GM10248 (cell line): ENCODE results near the gene ZBTB38.

ENCODE experiments used
- CTCF ChIA-PET: fragments of 300-600 bp; sonication (Branson Sonifier 250); formaldehyde crosslinking; extraction: SDS; loops from one replicate; lab custom pipeline; 2021; ENCODE audit warnings: antibody characterized with exemption; lab: Yijun Ruan, JAX
- POLR2A ChIA-PET: fragments of 350-650 bp; sonication (Branson Sonifier 250); formaldehyde crosslinking; extraction: SDS; loops from one replicate; lab custom pipeline; 2020; ENCODE audit warnings: antibody characterized with exemption; lab: Yijun Ruan, JAX
- DNase-seq: peaks from one replicate; pipeline ENCODE4 v3.0.0; 2012; ENCODE audit errors: extremely low spot score
- TF ChIP-seq, protein P1 (sequence below): IDR thresholded peaks from 2 replicates; pipeline ENCODE4 v1.5.1; 2012; ENCODE audit warnings: mild to moderate bottlenecking, low read depth; ENCODE audit errors: extremely low read depth, missing control alignments, control extremely low read depth

Gene ZBTB38

GRCh38 chr3:141410846-141411245 is 42.5 kb downstream of the ZBTB38 start:
- POLR2A ChIA-PET: interaction anchor here (1.0 kb wide), 1 partner anchor 9 kb away, joined by 4 read pairs; no protein-coding TSS in a partner anchor
- TF ChIP-seq, protein P1, sequence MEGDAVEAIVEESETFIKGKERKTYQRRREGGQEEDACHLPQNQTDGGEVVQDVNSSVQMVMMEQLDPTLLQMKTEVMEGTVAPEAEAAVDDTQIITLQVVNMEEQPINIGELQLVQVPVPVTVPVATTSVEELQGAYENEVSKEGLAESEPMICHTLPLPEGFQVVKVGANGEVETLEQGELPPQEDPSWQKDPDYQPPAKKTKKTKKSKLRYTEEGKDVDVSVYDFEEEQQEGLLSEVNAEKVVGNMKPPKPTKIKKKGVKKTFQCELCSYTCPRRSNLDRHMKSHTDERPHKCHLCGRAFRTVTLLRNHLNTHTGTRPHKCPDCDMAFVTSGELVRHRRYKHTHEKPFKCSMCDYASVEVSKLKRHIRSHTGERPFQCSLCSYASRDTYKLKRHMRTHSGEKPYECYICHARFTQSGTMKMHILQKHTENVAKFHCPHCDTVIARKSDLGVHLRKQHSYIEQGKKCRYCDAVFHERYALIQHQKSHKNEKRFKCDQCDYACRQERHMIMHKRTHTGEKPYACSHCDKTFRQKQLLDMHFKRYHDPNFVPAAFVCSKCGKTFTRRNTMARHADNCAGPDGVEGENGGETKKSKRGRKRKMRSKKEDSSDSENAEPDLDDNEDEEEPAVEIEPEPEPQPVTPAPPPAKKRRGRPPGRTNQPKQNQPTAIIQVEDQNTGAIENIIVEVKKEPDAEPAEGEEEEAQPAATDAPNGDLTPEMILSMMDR: no peak
- CTCF ChIA-PET: interaction anchor here (0.9 to 3.1 kb wide), 14 partner anchors 12 to 108 kb away, joined by 3 to 19 read pairs (median 4); no protein-coding TSS in a partner anchor
- DNase-seq: no peak

DNA sequence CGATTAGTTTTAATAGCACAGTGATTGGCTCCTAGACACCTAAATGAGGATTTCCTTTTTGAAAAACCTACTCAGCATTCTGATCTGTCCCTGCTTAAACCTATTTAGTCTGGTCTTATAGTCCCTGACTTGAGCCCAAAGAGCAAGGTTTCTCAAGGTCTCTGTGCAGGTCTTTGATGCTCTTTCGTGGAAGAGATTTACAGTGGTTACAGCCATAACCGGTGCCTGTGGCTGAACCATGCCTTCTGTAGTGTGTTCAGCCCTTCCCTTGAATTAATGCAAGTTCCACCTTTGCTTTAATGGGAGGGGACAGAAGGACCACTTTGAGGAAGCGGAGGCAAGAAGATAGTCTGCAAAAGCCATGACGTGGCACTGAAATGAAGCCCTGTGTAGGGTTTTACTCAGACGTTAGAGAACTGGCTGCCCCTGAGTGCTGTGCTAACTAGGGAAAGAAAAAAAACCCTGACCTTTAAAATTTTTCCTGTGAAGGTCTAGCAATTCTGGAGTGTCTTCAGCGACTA is 43.0 kb downstream of the ZBTB38 start:
- TF ChIP-seq, protein P1: no peak
- POLR2A ChIA-PET: no interaction called here
- CTCF ChIA-PET: interaction anchor here (1.0 to 3.1 kb wide), 18 partner anchors 9 to 109 kb away, joined by 3 to 19 read pairs (median 4); no protein-coding TSS in a partner anchor
- peak; percentile 41 for DNase-seq

DNA sequence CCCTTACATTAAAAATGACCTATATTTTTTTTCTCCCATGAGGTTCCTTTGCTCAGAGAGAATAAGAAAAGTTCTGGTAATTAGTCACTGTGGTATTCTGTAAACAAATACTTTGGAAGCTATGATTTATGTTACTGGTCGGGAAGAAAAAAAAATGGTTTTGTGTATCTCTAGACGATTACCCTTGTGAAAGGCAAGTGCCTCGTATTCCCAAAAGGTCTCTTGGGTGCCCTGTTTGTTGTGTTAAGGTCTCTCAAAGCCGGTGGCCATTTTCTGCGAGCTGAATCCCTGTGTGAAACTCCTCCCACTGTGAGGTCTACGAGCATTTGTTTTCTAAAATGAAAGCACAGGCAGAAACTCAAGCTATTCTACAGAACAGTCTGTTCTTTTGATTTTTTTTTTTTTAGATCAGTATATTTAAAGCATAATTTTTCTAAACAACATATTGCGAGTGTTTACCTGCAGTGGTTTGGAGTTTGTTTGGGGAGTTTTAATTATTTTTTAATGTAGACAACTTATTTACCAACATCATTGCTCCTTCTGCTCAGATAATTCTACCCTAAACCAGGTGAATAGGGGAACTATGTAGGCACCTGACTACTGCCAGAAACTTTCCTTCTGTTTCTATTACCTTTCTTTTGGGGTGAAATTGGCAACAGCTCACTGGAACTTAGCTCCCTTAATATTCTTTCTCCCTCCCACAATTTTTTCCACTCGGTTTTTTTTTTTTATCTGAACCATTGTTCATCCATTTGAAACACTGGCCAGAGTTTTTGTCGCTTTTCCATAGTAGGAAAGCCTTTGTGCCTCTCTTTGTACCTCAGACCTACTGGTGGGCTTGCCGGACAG is 44.0 kb downstream of the ZBTB38 start:
- ChIA-PET POLR2A (no interaction called here), CTCF (interaction anchor here (0.7 to 3.1 kb wide), 16 partner anchors 8 to 100 kb away, joined by 3 to 19 read pairs (median 4); no protein-coding TSS in a partner anchor)
- TF ChIP-seq, protein P1: no peak
- DNase-seq: peak; percentile 39

DNA sequence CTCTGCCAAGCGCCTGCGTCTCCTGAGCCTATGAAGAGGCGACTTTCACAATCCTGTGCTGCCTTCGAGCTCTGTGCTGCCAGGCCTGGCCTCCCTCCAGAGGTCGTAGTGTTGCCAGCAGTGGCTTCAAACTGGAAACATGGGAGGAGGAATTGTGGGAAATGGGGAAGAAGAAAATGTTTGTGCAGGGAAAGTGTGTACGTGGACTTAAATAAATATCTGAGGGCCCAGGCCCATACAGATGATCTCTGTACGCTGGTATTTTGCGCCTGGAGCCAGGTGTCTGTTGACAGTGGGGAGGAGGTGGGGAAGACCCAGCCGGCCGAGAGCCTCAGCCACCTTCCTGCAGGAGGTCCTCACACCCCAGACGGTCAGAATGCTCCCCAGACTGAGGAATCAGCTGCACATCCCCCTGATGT is 44.6 kb downstream of the ZBTB38 start:
- DNase-seq: no peak
- TF ChIP-seq, protein P1: no peak
- ChIA-PET POLR2A (no interaction called here), CTCF (interaction anchor here (0.7 to 3.1 kb wide), 15 partner anchors 12 to 101 kb away, joined by 3 to 19 read pairs (median 4); no protein-coding TSS in a partner anchor)

DNA sequence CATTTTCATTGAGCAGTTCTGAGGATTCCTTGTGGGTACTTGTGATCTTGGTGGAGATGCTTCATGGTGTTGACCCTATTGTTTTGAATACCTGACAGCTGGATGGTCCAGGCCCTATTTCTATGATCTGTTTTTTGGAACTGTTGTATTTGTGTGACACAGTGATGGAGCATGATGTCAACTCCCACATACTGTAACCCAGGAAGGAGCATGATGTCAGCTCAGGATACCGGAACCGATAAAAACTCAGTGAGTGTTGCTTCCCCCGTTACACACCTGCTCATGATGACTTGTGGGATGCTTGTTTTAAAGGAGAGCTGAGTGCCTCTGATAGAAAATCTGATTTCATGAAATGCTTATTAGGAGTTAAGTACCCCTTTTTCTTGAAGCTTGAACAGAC is 45.1 kb downstream of the ZBTB38 start:
- ChIA-PET CTCF (interaction anchor here (1.0 to 3.1 kb wide), 9 partner anchors 13 to 78 kb away, joined by 3 to 19 read pairs (median 4); no protein-coding TSS in a partner anchor), POLR2A (no interaction called here)
- no peak for DNase-seq
- TF ChIP-seq, protein P1: no peak

DNA sequence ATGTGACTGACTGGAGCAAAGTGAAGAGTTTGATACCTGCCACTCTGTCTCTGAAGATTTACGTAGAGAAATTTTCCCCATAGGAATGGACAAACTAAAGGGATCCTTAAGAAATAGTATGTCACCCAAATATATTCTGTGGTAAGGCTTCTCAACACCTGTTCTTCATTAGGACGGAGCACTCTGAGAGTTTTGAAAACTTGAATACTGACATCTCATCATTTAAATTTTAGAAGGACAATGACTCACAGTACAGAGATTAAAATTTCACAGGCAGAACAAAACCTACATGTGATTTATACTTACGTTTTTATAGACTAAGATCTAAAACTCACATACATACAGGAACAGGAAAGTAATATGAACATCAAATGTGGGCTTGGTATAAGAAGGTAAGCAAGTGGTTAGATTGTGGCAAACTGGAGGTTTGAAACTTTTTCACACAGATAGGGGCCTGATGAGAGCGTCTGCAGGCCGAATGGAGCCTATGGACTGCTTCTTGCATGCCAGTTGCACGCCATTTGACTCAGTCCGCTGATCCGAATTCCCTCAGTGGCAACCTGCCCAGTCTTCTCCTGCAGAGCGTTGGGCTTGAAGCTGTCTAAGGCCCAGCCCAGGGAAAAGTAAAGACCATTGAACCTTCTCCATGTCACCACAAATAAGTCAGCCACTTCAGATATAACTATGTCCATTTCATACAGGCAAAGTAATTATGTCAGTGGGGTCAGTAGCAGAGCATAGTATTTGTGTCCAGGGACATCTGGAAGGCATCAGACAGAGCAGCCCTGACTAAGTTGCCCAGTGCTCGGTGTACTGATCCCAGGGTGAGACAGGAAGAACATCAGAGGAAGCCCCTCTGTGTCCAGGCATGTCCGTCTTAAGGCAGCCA is 45.7 kb downstream of the ZBTB38 start:
- DNase-seq: no peak
- ChIA-PET CTCF (interaction anchor here (1.0 to 2.6 kb wide), 6 partner anchors 10 to 32 kb away, joined by 3 to 12 read pairs (median 4); no protein-coding TSS in a partner anchor), POLR2A (no interaction called here)
- TF ChIP-seq, protein P1: no peak
